PC-3 (cell line): ENCODE measurements around the gene BRAT1. TPM values are rescaled to one million over a fixed set of nuclear protein-coding genes. Genes with fewer than 3 reads are reported as not detected.

Source experiments
- ATAC-seq: fragments of 200-7000 bp; cut with Tn5 transposase; 2 replicates; pipeline ENCODE4 v1.9.1; 2020; ENCODE audit warnings: mild to moderate bottlenecking, moderate library complexity
- BruUV-seq: library from RNA; stranded (reverse); fragments of 400-500 nt; replicated peaks from 2 replicates; lab custom pipeline; 2021; lab: Mats Ljungman, UMichigan
- CTCF ChIA-PET: fragments of 300-600 bp; sonication (Branson Sonifier 250); formaldehyde crosslinking; loops from one replicate; lab custom pipeline; 2022; ENCODE audit warnings: antibody characterized with exemption; lab: Charles Lee
- POLR2A ChIA-PET: fragments of 300-600 bp; sonication (Branson Sonifier 250); formaldehyde crosslinking; loops from one replicate; lab custom pipeline; 2022; ENCODE audit warnings: antibody characterized with exemption; ENCODE audit not compliant: unreplicated experiment; lab: Charles Lee
- DNase-seq: peaks from one replicate; pipeline ENCODE4 v3.0.0-alpha.2; 2015
- H2AFZ ChIP-seq: fragments of 300-600 bp; sonication (generic); 2 replicates; pipeline ENCODE4 v1.6.0; 2016; ENCODE audit warnings: antibody characterized with exemption, low read length
- H3F3A ChIP-seq: fragments of 300-600 bp; sonication (generic); one replicate; pipeline ENCODE4 v1.6.0; 2017; ENCODE audit warnings: antibody characterized with exemption, low read length, control low read depth, mild to moderate bottlenecking; ENCODE audit not compliant: unreplicated experiment
- H3K27ac ChIP-seq: fragments of 300-600 bp; sonication (generic); 2 replicates; pipeline ENCODE4 v1.5.1; 2016; ENCODE audit warnings: mild to moderate bottlenecking, low read length
- H3K27me3 ChIP-seq: fragments of 300-600 bp; sonication (generic); 2 replicates; pipeline ENCODE4 v1.6.1; 2016; ENCODE audit warnings: low read length, mixed read lengths
- H3K36me3 ChIP-seq: fragments of 300-600 bp; sonication (generic); 2 replicates; pipeline ENCODE4 v1.6.1; 2016; ENCODE audit warnings: low read depth, mixed run types, low read length, mixed read lengths
- H3K4me1 ChIP-seq: fragments of 300-600 bp; sonication (generic); 2 replicates; pipeline ENCODE4 v1.5.1; 2016; ENCODE audit warnings: low read length; ENCODE audit not compliant: insufficient read depth
- H3K4me2 ChIP-seq: fragments of 300-600 bp; sonication (generic); 2 replicates; pipeline ENCODE4 v1.6.0; 2016; ENCODE audit warnings: low read length
- H3K4me3 ChIP-seq: fragments of 300-600 bp; sonication (generic); 2 replicates; pipeline ENCODE4 v1.5.1; 2016; ENCODE audit warnings: mild to moderate bottlenecking, low read length, mixed read lengths
- H3K79me2 ChIP-seq: fragments of 300-600 bp; sonication (generic); 2 replicates; pipeline ENCODE4 v1.6.1; 2017; ENCODE audit warnings: low read length, mixed read lengths
- H3K9ac ChIP-seq: fragments of 300-600 bp; sonication (generic); 2 replicates; pipeline ENCODE4 v1.6.0; 2016; ENCODE audit warnings: mild to moderate bottlenecking, low read length
- H3K9me2 ChIP-seq: fragments of 300-600 bp; sonication (generic); replicated peaks from 2 replicates; pipeline ENCODE4 v1.6.1; 2016; ENCODE audit warnings: mixed run types, low read length, mixed read lengths
- H3K9me3 ChIP-seq: fragments of 300-600 bp; sonication (generic); 2 replicates; pipeline ENCODE4 v1.6.1; 2016; ENCODE audit warnings: low read length, mixed read lengths
- H4K20me1 ChIP-seq: fragments of 300-600 bp; sonication (generic); 2 replicates; pipeline ENCODE4 v1.6.1; 2016; ENCODE audit warnings: low read length, mixed read lengths
- CTCF ChIP-seq: fragments of 300-600 bp; sonication (generic); conservative IDR thresholded peaks from 2 replicates; pipeline ENCODE4 v1.5.1; 2017; ENCODE audit warnings: antibody characterized with exemption, low read depth, mild to moderate bottlenecking, low read length
- EZH2 ChIP-seq: fragments of 300-600 bp; sonication (generic); IDR thresholded peaks from one replicate; pipeline ENCODE4 v1.6.1; 2017; ENCODE audit warnings: antibody characterized with exemption, mild to moderate bottlenecking, low read length; ENCODE audit not compliant: unreplicated experiment
- EZH2phosphoT487 ChIP-seq: fragments of 300-600 bp; sonication (generic); IDR thresholded peaks from 2 replicates; pipeline ENCODE4 v1.6.1; 2018; ENCODE audit warnings: mild to moderate bottlenecking, antibody characterized with exemption, low read length, borderline replicate concordance
- intact Hi-C: fragments of 100-400 bp; cut with micrococcal nuclease; formaldehyde crosslinking; loops from 2 replicates; pipeline ENCODE4 v1.9.0; 2023
- total RNA-seq: library from RNA; depleted of rRNA; stranded (reverse); fragments of >200 nt; gene quantifications from 2 replicates; pipeline ENCODE4 v1.2.3, GENCODE V29; 2014

Gene BRAT1
- total RNA-seq, 1 experiment from 2014 or later = 65.2 TPM

DNA sequence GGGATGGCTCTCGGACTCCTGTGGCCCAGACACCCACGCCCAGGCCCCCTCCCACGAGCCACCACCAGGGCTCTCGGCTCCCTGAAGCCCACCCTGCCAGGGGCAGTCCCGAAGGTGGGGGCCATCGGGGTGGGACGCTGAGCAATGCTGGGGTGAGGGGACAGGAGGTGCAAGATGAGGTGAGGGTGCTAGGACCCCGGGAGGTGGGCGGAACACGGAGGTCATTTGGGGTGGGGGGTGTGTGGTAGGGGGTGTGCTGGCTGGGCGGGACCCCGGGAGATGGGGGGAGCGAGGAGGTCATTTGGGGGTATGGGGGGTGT, 52.7 kb downstream of the BRAT1 start:
- H3K9me3 ChIP-seq = no peaks in the 10 kb centered on the region
- H2AFZ ChIP-seq = no peak overlapping the region
- ATAC-seq = no peak
- CTCF ChIA-PET = interaction anchor here (0.6 kb wide), 1 partner anchor 129 kb away, joined by 3 read pairs; no protein-coding TSS in a partner anchor
- no TSS peak for BruUV-seq
- no peaks in the 10 kb centered on the region for H3K27me3 ChIP-seq
- H3K9ac ChIP-seq = no peak overlapping the region
- no peak for DNase-seq
- intact Hi-C loops = no loop called here
- H3F3A ChIP-seq = no peaks in the 10 kb centered on the region
- no peak overlapping the region for H3K4me3 ChIP-seq
- no peaks in the 10 kb centered on the region for H4K20me1 ChIP-seq
- no peaks in the 10 kb centered on the region for H3K9me2 ChIP-seq
- POLR2A ChIA-PET = no interaction called here
- H3K27ac ChIP-seq = no peak overlapping the region
- H3K79me2 ChIP-seq = no peaks in the 10 kb centered on the region
- H3K36me3 ChIP-seq = no peaks in the 10 kb centered on the region
- no peak overlapping the region for H3K4me2 ChIP-seq
- TF ChIP-seq EZH2 (no peak), EZH2phosphoT487 (no peak), CTCF (no peak)
- H3K4me1 ChIP-seq = no peaks in the 10 kb centered on the region

GRCh38 chr7:2501947-2502646, 53.2 kb downstream of the BRAT1 start:
- H4K20me1 ChIP-seq = no peaks in the 10 kb centered on the region
- H2AFZ ChIP-seq = no peak overlapping the region
- H3K4me2 ChIP-seq = no peak overlapping the region
- TF ChIP-seq EZH2 = no peak
- no peak for TF ChIP-seq CTCF
- no peak for TF ChIP-seq EZH2phosphoT487
- DNase-seq (no peak), ATAC-seq (no peak)
- H3K4me1 ChIP-seq = no peaks in the 10 kb centered on the region
- POLR2A ChIA-PET = no interaction called here
- no TSS peak for BruUV-seq
- no peak overlapping the region for H3K4me3 ChIP-seq
- CTCF ChIA-PET = interaction anchor here (0.6 kb wide), 1 partner anchor 129 kb away, joined by 3 read pairs; no protein-coding TSS in a partner anchor
- no peaks in the 10 kb centered on the region for H3K9me2 ChIP-seq
- H3K27me3 ChIP-seq = no peaks in the 10 kb centered on the region
- no peaks in the 10 kb centered on the region for H3K36me3 ChIP-seq
- H3K9me3 ChIP-seq = no peaks in the 10 kb centered on the region
- no peaks in the 10 kb centered on the region for H3K79me2 ChIP-seq
- H3K27ac ChIP-seq = no peak overlapping the region
- no peaks in the 10 kb centered on the region for H3F3A ChIP-seq
- H3K9ac ChIP-seq = no peak overlapping the region
- intact Hi-C loops = no loop called here

GRCh38 chr7:2500701-2501100, 54.6 kb downstream of the BRAT1 start:
- H3K27ac ChIP-seq = no peak overlapping the region
- no peak overlapping the region for H3K9ac ChIP-seq
- BruUV-seq = no TSS peak
- H3K4me3 ChIP-seq = no peak overlapping the region
- no peaks in the 10 kb centered on the region for H3K79me2 ChIP-seq
- H3K4me1 ChIP-seq = no peaks in the 10 kb centered on the region
- DNase-seq (no peak), ATAC-seq (no peak)
- no peaks in the 10 kb centered on the region for H3K9me3 ChIP-seq
- no peaks in the 10 kb centered on the region for H3F3A ChIP-seq
- H3K9me2 ChIP-seq = no peaks in the 10 kb centered on the region
- intact Hi-C loops = no loop called here
- H3K36me3 ChIP-seq = no peaks in the 10 kb centered on the region
- no peak for TF ChIP-seq EZH2
- TF ChIP-seq EZH2phosphoT487 = no peak
- TF ChIP-seq CTCF = no peak
- H2AFZ ChIP-seq = no peak overlapping the region
- no peaks in the 10 kb centered on the region for H3K27me3 ChIP-seq
- H3K4me2 ChIP-seq = no peak overlapping the region
- H4K20me1 ChIP-seq = no peaks in the 10 kb centered on the region
- ChIA-PET POLR2A (no interaction called here), CTCF (no interaction called here)
